Hepatic stellate cell (primary cell): ENCODE results near the gene SF3A2.

Source experiments
- DNase-seq: peaks from one replicate; pipeline ENCODE4 v3.0.0; 2011; ENCODE audit warnings: low spot score

Gene SF3A2

GRCh38 chr19:2226840-2227360 lies 9.7 kb upstream of the SF3A2 start:
- DNase-seq = no peak

DNA sequence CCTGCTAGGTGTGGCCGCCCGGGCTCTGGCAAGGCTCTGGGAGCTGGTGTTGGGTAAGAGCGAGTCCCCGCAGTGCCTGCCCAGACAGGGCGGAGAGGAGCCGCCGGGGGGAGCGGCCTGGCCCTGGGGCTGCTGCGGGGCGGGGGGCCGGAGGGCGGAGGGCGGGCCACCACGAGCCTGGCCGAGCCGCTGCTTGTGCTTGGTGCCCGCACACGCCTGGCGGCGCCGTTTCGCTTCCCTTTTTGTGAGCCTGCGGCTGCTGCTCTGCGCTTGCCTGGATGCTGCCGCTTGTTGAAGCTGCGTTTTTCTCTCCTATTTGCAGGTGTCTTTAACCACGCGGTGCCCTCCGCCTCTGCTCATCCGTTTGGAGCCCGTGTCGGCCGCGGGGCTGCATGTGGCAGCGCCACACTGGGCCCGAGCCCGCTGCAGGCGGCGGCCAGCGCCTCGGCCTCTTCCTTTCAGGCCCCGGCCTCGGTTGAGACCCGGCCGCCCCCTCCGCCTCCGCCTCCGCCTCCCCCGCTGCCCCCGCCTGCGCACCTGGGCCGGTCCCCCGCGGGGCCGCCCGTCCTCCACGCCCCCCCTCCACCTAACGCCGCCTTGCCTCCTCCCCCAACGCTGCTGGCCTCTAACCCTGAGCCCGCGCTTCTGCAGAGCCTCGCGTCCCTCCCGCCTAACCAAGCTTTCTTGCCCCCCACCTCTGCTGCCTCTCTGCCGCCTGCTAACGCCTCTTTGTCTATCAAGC lies 9.0 kb upstream of the SF3A2 start:
- no peak for DNase-seq

DNA sequence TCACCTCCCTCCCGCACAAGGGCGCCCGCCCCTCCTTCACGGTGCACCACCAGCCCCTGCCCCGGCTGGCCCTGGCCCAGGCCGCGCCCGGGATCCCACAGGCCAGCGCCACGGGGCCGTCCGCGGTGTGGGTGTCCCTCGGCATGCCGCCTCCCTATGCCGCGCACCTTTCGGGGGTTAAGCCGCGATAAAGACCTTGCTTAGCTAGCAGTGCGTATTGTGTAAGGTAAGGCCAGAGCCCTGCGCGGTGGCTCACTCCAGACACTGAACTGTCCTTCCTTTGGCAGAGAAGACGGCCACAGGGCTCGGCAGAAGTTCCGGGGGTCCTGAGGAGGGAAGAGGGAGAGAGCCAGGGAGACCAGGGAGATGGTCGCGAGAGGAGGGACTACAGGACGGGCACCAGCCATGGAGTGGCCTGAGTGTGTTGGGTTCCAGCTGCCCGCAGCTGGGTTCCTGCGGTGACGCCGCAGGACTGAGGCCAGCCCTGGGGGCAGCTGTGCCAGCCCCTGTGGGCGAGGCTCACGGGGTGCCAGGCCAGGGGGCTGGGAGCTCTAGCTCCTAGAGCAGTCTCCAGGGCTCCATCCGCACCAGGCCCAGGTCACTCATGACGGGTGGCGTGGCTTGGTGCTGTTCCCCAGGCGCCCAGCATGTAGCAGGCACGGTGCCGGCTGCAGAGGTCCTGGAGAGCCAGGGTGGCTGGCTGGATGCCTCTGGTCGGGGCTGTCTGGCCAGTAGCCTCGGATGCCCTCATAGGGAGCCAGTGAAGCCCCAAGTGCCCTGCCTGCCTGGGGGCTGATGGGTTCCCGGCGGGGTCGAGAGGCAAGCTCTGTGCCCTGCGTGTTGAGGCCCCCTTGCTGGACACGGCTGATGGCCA lies 8.2 kb upstream of the SF3A2 start:
- DNase-seq = no peak

DNA sequence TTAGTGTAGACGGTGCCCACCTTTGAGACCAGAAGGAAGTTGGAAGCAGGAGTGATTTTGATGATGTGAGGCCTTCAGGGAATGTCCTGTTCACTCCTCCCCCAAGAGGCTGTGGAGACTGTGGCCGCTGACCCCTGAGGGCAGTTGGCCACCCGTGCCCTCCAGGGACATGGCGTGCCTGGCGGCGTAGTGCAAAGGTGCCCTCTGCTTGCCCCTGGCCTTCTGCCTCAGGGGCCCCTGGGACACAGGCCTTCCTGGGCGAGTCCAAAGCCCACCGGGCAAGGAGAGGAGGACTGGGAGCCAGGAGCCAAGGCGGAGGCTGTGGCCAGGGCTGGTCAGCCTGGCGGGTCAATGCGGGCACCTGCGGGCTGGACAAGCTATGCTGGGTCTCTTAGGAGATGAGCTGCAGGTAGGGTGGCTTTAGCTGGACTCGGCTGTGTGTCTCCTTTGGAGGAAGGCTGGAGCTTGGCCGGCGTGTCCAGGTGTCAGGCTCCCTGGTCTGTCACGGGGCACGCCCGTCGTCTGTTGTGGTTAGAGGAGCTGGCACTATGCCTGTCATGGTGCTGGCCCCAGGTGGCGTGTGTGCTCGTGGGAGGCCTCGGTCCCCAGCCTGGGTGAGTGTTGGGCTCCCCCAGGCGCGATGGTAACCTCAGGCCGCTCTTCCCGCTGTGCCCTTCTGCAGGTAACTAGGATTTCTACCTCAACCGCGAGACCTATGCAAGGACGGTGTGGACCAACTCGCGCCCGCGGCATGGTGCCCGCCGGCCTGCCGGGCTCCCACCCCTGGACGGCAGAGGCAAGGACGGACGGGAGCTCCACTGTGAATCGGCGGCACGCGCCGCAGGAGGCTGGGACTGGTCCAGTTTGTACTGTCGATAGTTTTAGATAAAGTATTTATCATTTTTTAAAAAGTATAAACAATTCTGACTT lies 7.3 kb upstream of the SF3A2 start:
- DNase-seq = no peak

DNA sequence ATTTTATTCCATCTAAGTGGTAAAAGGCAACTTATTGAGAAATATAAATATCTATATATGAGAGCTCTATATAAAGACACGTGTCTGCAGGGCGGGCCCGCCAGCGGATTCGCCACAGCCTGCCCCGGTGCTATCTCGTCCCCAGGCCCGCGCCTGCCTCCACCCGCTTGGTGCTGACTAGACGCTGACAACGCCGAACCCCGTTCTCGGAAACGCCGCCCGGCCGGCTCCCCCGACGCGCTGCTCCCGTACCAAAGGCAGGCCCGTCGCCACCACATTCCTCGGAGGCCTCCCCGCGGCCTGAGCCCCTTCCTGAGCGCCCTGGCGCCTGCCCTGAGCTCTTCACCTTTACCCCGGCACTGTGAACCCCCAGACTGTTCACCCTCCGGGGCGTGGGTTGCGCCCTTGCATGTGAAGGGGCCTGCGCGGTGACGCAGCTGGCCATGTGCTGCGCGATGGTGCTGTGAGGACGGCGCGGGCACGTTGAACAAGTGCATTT lies 6.5 kb upstream of the SF3A2 start:
- DNase-seq = no peak

DNA sequence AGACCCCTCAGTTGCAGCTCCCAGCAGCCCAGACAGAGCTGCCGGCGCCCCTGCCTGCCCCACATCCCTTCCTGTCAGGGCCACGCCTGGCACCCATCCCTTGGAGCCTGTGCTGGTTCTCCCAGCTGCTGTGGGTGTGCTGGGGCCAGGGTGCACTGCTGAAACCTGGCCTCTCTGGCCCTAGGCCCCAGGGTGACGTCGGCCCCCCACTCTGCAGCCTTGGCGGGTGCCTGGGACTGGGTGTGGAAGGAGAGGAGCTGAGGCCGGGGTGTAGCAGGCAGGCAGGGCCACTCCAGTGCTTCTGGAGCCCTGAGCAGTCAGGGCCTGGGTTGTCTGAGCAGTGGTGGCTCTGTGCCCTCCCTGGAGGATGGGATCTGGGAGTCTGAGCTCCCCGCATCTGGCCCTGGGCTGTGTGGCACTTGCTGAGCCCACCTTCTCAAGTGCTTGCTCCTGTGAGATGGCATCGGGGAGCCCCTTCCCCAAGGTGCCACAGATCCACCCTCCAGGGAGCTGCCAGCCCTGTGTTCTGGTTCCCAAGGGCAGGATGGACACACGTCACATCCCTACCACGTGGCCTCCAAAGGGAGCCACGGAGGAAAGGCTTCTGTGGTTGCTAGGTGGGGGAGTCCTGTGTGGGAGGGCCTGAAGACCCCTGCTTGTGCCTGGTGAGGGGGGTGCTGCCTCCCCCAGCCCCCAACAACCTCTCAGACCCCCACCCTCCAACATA lies 5.7 kb upstream of the SF3A2 start:
- DNase-seq = no peak

DNA sequence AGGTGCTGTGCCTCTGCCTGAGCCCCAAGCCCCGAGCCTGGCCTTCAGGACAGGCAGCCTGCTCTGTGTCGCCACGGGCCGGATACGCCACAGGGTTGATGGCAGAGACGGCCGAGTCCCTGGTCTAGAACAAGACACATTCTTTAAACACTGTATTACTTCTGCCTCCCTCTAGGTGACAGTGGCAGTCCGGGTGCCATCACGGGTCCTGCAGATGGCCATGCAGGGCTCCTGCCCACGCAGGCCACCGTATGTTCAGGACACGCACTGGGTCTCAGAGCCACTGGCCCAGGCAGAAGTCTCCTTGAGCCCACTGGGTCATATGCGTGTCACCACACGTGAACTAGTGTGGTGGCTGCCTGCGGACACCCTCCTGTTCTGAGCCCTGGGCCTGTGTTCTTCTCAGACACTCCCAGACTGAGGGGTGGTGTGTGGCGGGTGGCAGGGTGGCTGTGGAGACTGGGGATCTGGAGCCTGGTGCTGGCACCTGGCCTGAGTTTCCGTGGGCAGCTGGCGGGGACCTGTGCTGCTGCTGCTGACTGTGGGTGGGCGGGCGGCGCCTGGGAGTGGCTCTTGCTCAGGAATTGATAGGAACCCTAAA lies 4.9 kb upstream of the SF3A2 start:
- no peak for DNase-seq

DNA sequence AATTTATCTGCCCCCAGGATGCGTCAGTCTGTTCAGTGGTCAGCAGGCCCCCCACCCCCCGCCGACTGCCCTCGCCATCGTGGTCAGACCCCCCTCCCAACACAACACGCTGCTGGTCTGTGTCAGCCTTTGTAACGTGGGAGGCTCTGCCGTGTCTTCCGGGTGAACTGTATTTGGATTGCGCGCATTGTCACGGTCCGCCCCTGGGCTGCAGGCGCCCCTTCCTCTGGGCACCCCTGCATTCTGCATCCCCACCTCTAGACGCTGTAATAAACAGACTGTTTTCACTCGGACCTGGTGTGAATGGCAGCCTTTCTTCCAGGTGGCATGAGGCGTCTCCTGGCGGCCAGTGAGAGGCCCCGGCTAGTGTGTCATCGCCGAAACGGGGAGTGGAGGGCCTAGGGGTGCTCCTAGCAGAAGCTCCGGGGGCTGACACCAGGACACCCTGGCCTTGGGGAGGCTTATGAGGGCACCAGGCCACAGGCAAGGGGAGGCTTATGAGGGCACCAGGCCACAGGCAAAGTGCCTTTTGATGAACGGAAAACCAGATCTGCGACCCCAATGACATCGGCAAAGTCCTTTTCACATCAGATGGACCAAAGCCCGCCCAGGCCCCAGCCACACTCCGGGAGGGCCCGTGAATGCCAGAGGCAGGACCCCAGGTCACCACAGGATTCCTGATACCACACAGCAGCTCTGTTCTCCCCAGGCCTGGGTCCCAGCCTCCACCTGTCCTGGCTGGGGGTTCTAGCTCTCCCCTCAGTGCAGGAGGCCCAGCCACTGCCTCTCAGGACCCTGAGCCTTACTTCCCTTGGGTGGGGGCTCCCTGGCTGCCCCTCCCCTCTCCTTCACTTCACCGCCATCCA lies 4.1 kb upstream of the SF3A2 start:
- DNase-seq = no peak

DNA sequence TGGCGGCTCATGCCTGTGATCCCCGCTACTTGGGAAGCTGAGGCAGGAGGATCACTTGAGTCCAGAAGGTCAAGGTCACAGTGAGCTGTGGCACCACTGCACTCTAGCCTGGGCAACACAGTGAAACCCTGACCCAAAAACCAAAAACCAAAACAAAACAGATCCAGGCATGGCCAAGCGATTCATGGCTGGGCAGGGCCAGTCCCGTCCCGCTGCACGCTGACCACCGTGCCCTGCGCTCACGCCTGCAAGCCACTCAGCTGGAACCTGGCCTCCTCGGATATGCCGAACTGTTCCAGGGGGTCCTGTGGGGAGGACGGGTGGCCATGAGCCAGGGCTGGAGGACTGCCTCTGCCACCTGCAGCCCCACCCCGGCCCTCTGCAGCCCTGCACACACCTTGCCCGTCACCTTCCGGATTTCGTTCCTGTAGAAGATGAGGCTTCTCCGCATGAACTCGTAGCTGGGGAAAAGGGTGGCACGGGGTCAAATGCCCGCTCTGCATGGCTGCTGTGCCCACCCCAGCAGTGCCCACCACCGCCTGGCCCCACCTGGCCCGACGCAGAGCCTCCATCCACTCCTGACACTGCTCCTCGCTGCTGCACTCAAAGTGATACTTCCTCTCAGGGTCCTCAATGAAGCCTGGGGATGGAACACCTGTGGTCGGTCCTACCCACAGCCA lies 2.9 kb upstream of the SF3A2 start:
- DNase-seq = no peak

- no peak for DNase-seq
These were observed 1.6 kb upstream of the SF3A2 start for GRCh38 chr19:2234996-2235380.

GRCh38 chr19:2235381-2236063 lies 1.1 kb upstream of the SF3A2 start:
- DNase-seq = no peak

- no peak for DNase-seq
These were observed 635 bp upstream of the SF3A2 start for GRCh38 chr19:2236064-2236313.

DNA sequence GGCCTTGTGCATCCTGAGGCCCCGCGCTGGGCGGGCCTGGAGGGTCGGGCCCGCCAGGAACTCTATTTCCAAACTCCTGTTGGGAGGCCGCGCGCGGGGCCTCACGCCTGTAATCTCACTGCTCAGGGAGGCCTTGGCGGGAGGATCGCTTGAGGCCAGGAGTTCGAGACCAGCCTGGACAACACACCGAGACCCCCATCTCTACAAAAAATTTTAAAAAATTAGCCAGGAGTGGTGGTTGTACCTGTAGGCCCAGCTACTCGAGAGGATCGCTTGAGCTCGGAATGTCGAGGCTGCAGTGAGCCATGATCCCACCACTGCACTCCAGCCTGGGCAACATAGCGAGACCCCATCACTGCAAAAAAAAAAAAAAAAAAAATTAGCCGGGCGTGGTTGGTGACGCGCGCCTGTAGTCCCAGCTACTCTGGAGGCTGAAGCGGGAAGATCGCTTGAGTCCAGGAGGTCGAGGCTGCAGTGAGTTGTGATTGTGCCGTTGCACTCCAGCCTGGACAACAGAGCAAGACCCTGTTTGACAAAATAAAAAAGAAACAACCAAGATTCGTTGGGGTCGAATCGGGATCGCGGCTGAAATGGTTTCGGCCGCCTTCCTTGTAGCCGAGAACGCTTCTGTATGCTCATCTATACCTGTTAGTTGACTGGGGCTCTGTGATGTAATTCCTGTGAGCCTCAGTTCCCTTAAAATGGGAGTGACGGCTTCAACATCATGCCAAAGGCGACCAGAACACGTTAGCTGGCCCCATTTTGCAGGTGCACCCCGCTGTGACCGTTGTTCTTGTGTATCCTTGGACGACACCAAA lies 636 bp downstream of the SF3A2 start:
- DNase-seq = no peak

- no peak for DNase-seq
These were observed 1.2 kb downstream of the SF3A2 start for GRCh38 chr19:2237869-2238153.

DNA sequence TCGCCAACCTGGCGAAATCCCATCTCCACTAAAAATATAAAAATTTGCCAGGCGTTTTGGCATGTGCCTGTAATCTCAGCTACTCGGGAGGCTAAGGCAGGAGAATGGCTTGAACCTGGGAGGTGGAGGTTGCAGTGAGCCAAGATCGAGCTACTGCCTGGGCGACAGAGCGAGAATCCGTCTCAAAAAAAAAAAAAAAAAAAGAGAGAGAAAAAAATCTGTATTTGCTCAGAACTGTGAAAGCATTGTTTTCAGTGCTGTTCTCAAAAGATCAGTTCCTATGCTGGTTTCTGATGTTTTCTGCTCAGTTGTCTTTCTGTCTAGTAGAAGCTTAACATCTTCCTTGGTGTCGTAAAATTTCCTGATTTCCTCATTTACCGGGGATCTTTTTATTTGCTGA lies 2.5 kb downstream of the SF3A2 start:
- DNase-seq = no peak

GRCh38 chr19:2239771-2240770 lies 3.4 kb downstream of the SF3A2 start:
- no peak for DNase-seq
